Cardiac fibroblast (primary cell): ENCODE measurements around the gene CAMK2A.

Experiments
- DNase-seq, 2 donors: peaks; one replicate each; pipeline versions ENCODE4 v3.0.0 to v3.0.0-alpha.2; 2010; ENCODE audit warnings: low read depth in 2 of 2
- H3K4me3 ChIP-seq, 2 donors: replicated peaks in 1 of 2; 1 replicate in 1 of 2; 2 replicates in 1 of 2; pipeline ENCODE4 v1.5.1; 2011; ENCODE audit warnings: low read depth in 2 of 2, low read length in 2 of 2, mild to moderate bottlenecking in 2 of 2, moderate library complexity in 1 of 2
- TF ChIP-seq, protein P1 (sequence below): IDR thresholded peaks from one replicate; pipeline ENCODE4 v1.5.1; 2011; ENCODE audit warnings: low read depth, mild to moderate bottlenecking, low read length, inconsistent platforms

CAMK2A gene

DNA sequence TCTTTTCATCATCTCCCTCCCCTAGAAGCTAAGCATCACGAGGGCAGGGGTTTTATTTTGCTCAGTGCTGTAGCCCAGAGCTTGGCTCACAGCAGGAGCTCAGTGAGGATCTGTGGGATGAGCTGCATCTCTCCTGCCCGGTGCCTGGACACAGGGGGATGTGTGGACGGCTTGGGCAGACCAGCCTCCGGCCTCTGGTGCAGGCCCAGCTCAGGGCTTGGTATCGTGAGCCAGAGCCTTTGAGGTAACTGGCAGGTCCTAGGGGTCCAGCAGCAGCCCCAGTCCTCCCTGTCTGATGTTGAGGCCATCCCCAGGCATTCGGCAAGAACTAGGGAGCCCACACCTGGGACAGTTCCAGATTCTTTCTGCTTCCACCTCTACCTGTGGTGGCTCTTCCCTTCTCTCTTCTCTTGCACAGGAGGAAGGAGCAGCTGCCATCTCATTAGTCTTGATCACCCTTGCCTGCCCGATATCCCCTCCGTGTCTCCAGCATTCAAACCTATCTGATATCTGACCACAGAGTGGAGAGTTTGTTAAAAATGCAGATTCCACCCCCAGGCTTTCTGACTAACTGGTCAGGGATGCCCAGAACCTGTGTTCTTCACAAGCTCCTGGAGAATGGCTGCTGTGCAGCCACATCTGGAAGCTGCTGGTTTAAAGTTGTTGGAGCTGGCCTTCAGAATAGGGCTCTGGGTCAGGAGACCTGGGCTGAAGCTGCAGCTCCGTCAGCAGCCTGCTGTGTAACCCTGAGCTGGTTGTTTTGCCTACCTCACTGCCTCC lies 107.6 kb downstream of the CAMK2A start:
- TF ChIP-seq, protein P1, sequence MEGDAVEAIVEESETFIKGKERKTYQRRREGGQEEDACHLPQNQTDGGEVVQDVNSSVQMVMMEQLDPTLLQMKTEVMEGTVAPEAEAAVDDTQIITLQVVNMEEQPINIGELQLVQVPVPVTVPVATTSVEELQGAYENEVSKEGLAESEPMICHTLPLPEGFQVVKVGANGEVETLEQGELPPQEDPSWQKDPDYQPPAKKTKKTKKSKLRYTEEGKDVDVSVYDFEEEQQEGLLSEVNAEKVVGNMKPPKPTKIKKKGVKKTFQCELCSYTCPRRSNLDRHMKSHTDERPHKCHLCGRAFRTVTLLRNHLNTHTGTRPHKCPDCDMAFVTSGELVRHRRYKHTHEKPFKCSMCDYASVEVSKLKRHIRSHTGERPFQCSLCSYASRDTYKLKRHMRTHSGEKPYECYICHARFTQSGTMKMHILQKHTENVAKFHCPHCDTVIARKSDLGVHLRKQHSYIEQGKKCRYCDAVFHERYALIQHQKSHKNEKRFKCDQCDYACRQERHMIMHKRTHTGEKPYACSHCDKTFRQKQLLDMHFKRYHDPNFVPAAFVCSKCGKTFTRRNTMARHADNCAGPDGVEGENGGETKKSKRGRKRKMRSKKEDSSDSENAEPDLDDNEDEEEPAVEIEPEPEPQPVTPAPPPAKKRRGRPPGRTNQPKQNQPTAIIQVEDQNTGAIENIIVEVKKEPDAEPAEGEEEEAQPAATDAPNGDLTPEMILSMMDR = no peak
- no peak for DNase-seq
- no peak overlapping the region for H3K4me3 ChIP-seq

DNA sequence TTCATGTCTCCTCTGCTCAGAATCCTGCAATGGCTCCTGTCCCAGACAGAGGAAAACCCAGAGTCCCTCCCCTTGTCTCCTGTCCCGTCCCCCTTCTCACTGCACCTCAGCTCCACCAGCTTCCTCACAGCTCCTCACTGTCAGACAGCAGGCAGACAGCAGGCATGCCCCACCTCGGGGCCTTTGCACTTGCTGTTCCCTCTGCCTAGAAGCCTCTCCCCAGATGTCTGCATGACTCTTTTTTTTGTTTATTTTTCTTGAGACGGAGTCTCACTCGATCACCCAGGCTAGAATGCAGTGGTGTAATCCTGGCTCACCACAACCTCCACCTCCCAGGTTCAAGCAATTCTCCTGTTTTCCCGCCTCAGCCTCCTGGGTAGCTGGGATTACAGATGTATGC lies 108.5 kb downstream of the CAMK2A start:
- TF ChIP-seq, protein P1 = no peak
- DNase-seq = peak in 1 of 2 donors; percentile 45
- no peak overlapping the region for H3K4me3 ChIP-seq

DNA sequence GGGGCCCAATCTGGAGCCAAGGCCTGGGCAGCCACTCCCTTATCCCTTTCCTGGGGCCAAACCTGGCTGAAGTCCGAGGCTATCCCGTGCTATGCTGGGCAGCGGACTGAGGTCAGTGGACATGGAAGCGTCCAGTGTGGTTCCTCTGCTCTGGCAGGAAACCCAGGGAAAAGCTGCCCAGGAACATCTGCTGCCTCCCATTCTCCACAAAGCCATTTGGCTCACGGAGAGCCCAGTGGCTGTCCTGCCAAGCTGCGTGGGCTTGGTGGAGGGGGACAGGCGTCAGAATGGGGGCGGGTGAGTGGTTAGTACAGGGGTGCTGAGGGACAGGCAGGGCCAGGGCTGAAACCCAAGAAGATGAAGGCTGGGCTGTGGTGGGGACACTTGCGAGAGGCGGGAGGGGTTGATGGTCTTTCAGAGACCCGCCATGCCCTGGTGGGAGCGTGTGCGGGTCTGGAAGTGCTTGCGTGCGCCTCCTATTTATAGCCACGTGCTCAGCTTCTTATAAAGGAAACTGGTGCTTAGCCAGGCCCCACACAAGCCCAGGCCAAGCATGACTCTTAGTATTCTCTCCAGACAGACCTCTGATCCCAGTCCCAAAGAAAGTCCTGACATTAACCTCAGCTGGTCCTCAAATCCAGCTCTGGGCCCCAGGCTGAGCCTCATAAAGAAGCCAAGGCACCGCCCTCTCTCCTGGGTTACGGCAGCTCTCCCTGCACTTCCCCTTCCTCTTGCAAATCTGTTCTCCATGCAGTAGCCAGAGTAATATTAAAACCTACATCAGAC lies 109.1 kb downstream of the CAMK2A start:
- TF ChIP-seq, protein P1 = no peak
- H3K4me3 ChIP-seq = no peak overlapping the region
- peak; percentile 13 to 91 for DNase-seq

DNA sequence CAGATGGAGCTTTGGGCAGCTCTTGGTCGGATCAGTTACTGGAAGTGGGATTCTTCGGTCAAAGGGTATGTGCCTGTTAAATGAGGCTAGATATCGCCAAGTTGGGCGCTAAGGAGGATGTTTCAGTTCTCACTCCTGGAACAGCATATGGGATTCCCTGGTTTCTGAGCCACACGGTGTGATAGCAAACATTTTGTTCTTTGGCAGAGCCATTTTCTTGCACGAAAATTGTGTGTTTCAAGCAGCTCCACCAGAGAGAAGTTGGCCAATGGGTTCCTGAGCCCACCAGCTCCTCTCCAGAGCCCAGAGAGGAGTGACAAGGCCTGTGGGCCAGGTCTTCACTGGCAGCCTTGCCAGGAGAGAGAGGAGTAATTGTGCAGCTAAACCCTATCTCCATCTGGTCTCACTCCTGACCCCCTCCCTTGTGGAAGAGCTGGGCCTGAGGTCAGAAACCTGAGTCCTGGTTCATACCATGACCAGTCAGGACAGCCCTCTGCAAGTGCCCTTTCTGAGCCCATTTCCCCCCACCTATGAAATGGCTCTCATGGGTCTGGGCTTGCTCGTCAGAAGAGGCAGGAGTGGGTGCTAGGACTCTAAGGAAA lies 110.5 kb downstream of the CAMK2A start:
- TF ChIP-seq, protein P1 = no peak
- no peak for DNase-seq
- no peak overlapping the region for H3K4me3 ChIP-seq

DNA sequence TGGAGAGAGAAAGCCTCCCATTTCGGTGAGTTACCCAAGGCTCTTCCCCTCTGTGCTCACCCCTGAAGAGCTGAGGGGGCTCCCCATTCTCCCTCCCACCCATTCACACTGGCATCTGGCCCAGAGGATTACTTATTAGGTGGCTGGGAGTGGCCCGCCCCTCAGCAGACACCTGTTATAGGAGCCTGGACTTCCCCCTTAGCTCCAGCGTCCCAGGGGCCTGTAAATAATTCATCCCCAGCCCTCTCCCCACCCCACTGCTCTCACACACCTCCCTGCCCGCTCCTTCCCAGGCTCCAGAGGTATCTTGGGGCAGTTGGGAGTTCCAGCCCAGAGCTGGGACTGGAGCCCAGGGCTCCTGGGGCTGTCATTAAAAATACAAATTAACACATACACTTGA lies 111.3 kb downstream of the CAMK2A start:
- no peak overlapping the region for H3K4me3 ChIP-seq
- DNase-seq = no peak
- TF ChIP-seq, protein P1 = no peak

DNA sequence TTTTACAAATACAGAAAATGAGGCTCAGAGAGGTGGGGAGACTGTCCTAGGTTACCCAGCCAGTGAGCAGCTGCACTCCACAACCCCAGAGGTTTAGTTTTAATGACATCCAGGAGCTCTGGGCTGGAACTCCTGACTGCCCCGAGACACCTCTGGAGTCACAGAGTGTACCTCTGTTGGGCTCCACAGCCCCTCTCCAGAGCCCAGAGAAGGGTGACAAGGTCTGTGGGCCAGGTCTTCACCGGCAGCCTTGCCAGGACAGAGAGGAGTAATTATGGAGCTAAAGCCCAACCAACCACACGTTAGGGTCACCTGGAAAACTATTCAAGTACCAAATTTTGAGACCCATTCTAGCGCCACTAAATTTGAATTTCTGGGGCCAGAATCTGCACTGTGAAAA lies 111.9 kb downstream of the CAMK2A start:
- no peak overlapping the region for H3K4me3 ChIP-seq
- TF ChIP-seq, protein P1 = no peak

More for the DNA sequence above, 111.9 kb downstream of the CAMK2A start:
- DNase-seq = no peak
